Measurements from ENCODE around the gene POLR2H.
"Not testable (repeated sequence)": the region's sequence is repeated elsewhere in the genome, so short reads cannot be mapped to it uniquely, and the experiment has no call there.

Gene POLR2H

DNA sequence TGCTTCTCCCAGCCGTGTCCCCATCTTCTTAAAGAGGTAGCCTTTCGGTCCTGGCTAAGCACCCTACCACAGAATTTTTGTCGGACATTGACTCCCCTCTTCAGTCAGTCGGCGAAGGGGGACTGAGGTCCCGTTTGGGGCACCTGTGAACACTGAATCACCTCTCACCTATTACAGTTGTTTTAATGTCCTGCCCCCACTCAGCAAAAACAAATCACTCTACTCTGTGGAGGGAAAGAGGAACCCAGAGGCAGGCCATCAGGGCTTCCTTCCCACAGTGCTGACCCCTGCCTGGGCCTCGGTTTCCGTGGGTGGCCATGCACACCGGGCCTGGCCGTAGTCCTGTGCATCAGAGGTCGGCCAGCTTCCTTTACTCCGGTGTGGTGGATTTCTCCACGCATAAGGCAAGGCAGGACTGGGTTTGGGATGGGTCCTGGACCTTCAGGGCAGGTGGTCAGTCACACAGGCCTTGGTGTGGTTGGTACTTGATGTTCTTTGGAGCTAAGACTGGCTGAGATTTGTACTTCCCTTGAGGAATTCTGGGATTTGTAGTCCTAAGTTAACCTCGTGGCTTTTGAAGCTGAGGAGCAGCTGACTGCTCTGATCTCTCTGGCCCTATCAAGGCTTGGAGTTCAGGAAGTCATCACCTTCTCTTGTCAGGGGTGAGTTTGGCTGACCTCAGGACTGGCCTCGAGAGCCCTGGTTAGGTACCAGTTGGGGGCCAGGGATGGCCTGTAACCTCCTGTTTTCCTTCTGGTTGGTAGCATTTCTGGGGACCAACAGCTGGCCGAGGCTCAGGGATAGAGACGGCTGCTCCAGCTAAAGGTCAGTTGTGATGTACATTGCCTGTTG lies 24.7 kb upstream of the POLR2H start:
- DNase-seq = no peak

DNA sequence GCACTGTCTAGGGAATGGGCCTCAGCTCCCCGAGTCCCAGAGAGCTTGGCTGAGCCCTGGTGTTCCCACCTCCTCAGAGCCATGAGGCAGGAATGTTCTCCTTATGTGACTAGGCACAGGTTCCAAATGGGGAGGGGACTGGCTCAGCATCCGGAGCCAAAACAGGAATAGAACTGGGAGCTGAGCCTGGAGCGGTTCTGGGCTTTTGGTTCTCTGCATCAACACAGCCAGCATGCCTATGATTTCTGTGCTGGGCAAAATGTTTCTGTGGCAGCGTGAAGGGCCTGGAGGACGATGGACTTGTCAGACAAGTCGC lies 24.2 kb upstream of the POLR2H start, which contains the start of gene FAM131A:
Gene FAM131A, plus strand, starts transcription at position 202 of the 316 bp plus-strand sequence. Its CDS starts 31 bp downstream, at position 233.
- no peak for DNase-seq

DNA sequence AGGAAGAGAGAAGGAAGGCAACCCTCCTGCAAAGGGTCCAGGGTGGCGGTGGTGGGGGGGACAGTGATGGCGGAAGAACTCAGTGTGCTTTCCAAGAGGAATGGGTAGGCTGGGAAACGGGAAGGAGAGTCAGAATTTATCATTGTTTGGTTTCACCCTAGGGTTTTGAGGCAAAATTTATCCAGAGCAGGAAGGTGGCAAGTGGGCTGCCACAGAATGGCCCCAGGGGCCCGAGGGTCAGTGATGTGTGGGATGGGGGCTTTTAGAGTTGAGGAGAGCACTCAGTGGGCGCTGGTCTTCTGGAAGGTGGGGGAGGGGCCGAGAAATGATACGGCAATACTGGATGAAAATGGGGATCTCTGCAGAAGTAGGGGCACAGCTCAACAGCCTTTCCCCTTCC lies 23.5 kb upstream of the POLR2H start:
- DNase-seq = no peak

DNA sequence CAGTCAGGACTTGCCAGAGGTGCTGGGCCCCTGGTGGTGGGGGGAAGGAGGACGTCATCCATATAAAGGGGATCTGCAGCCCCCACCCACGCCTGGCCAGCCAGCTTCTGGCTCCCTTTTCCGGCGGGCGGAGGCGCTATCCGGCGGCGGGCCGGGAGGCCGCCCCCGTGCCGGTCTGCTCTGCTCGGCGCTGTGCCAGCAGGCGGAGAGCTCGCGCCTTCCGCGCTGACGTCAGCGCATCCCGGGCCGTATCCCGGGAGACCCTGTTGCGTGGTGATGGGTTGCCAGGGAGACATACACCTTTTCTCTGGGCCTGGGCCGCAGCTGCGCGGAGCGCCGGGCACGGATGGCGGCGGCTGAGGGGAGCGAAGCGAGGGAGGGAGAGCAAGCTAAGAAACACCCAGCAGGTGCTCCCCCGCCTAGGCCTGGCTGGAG lies 23.0 kb upstream of the POLR2H start:
- no peak for DNase-seq

DNA sequence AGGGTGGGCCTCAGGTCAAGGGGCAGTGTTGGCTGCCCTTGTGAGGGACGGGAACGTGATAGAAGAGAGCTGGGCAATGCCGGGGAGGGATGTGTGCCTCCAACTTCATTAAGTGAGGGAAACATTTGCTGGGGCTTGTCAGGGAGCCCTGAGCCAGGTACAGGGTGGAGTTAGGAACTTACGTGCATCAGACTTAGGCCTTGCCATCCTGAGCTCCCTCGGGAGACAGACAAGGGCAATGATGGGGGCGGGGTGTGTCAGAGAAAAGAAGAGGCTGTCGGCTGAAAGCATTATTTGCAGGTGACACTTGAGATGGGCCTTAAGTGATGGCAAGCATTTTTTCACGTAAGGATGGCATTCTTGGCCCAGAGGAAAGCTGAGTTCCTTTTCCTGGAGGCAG lies 22.5 kb upstream of the POLR2H start:
- DNase-seq = no peak

DNA sequence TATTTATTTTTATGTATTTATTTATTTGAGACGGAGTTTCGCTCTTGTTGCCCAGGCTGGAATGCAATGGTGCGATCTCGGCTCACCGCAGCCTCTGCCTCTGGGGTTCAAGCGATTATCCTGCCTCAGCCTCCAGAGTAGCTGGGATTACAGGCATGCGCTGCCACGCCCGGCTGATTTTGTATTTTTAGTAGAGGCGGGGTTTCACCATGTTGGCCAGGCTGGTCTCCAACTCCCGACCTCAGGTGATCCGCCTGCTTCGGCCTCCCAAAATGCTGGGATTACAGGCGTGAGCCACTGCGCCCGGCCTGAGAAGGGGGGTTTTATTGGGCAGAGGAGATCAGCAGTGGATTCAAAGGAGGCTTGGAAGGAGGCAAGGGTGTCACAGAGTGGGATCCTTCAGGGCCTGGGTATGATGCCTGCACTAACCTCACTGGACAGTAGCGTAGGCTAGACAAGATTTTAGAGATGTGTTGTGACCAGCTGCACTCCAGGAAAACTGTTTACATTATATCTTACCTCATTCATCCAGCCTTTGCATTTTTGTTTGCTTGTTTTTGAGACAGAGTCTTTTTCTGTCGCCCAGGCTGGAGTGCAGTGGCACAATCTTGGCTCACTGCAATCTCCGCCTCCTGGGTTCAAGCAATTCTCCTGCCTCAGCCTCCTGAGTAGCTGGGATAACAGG lies 21.9 kb upstream of the POLR2H start:
- not testable (repeated sequence) for DNase-seq

DNA sequence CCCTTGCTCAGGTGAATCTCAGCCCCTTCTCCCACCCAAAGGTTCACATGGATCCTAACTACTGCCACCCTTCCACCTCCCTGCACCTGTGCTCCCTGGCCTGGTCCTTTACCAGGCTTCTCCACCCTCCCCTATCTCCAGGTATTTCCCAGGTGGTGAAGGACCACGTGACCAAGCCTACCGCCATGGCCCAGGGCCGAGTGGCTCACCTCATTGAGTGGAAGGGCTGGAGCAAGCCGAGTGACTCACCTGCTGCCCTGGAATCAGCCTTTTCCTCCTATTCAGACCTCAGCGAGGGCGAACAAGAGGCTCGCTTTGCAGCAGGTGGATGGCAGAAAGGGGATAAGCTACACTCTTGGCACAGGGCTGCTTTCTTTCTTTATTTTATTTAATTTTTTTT lies 19.6 kb upstream of the POLR2H start:
- no peak for DNase-seq

DNA sequence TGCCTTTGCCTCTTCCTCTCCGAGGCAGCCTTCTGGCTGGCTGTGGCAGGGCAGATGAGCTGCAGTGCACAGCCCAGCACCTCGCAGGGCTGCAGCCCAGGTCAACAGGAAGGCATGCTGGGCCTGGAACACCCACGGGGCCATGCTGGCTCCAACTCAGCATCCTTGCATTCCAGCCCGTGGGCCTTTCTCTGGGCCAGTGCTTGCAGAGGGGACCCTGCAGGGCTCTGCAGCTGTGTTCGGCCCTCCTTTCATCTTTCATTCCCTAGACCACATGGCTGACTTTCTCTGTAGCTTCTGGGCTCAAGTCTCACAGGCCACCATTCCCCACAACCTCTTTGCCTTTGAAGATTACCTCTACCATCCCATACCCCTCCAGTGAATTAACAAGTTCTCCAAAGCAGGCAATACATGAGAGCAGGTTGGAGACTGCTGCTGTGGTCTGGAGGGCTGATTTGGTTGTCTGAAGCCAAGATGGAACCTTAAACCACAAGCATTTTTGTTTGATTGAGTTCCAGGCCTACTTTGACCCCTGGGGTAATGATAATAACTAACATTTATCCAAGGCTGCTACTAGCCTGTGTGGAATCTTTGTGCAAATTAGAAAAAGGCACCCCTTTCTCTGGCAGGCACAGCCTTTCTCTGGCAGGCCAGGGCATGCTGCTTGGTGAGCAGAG lies 18.2 kb upstream of the POLR2H start:
- DNase-seq = no peak

DNA sequence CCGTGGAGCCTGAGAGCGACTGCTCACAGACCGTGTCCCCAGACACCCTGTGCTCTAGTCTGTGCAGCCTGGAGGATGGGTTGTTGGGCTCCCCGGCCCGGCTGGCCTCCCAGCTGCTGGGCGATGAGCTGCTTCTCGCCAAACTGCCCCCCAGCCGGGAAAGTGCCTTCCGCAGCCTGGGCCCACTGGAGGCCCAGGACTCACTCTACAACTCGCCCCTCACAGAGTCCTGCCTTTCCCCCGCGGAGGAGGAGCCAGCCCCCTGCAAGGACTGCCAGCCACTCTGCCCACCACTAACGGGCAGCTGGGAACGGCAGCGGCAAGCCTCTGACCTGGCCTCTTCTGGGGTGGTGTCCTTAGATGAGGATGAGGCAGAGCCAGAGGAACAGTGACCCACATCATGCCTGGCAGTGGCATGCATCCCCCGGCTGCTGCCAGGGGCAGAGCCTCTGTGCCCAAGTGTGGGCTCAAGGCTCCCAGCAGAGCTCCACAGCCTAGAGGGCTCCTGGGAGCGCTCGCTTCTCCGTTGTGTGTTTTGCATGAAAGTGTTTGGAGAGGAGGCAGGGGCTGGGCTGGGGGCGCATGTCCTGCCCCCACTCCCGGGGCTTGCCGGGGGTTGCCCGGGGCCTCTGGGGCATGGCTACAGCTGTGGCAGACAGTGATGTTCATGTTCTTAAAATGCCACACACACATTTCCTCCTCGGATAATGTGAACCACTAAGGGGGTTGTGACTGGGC lies 16.8 kb upstream of the POLR2H start:
- DNase-seq = no peak

DNA sequence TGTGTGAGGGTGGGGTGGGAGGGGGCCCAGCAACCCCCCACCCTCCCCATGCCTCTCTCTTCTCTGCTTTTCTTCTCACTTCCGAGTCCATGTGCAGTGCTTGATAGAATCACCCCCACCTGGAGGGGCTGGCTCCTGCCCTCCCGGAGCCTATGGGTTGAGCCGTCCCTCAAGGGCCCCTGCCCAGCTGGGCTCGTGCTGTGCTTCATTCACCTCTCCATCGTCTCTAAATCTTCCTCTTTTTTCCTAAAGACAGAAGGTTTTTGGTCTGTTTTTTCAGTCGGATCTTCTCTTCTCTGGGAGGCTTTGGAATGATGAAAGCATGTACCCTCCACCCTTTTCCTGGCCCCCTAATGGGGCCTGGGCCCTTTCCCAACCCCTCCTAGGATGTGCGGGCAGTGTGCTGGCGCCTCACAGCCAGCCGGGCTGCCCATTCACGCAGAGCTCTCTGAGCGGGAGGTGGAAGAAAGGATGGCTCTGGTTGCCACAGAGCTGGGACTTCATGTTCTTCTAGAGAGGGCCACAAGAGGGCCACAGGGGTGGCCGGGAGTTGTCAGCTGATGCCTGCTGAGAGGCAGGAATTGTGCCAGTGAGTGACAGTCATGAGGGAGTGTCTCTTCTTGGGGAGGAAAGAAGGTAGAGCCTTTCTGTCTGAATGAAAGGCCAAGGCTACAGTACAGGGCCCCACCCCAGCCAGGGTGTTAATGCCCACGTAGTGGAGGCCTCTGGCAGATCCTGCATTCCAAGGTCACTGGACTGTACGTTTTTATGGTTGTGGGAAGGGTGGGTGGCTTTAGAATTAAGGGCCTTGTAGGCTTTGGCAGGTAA lies 16.0 kb upstream of the POLR2H start:
- no peak for DNase-seq

DNA sequence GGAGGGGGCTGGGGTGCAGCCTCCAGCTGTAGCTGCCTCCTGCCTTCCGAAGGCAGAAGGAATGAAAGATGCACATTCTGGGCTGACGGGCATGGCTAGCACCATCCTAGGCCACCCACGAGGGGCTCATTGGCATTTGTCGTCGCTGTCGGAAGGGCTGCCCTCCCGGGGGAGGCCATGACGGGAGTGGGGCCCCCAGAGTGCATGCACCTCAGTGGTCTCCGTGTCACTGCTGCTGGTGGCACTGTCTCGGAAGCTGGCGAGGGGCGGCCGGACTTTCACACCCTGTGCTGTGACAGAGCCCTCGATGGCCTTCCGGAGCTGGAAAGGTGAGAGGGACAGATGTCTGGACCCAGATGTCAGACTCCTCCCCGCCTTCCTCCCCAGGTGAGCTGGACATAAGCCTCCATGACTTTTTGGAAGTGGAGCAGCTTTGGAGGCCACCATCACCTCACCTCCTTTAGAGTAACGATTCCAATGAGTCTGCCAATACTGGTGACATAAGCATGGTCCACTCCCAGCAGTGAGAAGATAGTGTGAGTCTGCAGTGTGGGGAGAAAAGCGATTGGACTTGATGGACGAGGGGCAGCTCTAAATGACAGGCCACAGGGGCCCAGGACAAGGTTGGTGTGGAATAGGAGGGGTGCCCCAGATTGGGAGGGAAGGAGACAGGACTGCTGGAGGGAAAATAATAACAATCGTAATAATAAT lies 14.9 kb upstream of the POLR2H start:
- DNase-seq = no peak

DNA sequence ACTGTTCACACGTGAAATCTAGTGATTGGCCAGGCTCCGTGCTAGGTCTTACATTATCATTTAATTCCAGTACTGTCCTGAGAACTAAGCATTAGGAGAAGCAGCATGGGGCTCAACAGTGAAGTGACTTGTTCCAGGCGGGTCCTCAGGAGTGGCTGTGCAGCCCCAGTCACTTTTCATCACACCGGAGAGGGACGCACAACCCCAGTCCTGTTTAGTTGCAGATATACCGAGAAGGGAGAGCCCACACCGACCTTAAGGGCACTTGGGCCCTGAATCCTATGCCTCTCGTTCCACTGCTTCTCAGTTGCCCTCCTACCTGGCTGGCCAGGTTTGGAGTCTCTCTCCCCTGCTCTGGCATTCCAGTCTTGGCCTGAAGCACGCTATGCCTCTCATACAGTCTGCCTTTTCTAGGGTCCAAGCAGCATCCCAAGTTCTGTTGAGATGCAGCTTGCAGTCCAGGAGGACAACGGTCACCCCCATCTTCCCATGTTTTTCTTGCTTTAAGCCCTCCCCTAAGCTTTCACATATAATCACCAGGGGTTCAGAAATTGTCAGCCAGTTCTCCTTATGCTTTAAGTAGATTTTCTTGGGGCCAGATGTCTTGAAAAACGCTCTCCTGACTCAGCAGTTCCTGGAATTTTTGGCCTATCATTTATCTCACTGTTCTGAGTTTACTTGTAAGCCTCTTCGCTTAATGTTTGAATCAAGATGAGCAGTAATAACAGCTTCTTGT lies 14.0 kb upstream of the POLR2H start:
- no peak for DNase-seq

DNA sequence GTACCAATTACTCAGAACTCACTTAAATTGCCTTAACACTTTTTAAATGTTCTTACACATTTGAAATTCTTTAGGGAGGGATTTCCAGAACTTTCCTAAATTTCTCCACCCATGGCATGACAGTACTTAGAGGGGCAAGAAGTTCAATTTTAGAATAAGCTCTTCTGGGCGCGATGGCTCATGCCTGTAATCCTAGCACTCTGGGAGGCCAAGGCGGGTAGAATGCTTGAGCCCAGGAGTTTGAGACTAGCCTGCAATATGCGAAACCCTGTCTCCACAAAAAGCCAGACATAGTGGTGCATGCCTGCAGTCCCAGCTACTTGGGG lies 13.5 kb upstream of the POLR2H start:
- DNase-seq = no peak

DNA sequence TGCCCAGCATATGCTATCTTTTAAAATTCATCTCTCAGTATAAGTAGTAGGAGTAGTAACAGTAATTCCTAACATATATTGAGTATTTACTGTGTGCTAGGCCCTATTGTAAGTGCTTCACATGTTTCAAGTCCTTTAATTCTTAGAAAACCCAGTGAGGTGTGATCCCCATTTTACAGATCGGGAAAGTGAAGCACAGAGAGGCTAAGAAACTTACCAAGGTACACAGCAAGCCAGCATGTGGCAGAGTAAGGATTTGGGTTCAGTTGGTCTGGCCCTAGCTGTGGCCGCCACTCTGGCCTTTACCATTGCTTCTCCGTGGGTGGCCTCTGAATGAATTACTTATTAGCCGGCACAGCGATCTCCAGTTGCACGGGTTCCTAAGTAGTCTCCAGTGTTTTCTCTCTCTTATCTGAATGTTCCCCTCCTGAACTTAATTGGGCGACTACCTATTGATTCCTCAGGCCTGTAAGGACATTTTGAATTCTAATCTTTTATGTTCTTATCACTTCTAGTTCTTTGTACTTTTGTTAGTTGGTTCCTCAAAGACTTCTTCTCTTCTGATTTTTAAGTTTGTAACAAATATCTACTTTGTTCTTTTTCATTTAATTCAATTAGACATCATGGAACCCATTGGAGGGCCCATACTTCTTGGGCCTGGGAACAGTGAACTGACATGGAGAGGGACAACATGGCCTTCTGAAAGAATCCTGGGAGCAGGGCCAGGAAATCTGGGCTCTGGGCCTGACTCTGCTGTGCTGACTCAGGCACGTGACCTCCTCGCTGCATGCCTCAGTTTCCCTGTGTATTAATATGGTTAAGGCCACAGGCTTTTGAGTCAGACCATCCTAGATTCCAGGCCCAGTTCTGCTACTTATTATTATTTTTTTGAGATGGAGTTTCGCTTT lies 11.7 kb upstream of the POLR2H start:
- no peak for DNase-seq

DNA sequence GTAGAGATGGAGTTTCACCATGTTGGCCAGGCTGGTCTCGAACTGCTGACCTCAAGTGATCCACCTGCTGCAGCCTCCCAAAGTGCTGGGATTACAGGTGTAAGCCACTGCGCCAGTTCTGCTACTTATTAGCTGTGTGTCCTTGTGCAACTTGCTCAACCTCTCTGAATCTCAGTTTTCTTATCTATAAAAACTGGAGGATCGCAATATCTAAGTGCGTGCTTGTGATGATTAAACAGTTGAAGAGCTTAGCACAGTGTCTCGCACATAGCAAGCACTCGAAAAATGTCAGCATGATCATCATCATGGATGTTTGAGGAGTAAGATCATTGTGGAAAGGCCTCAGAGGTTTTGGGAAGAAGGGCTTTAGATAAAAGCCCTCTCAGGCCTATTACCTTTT lies 10.9 kb upstream of the POLR2H start:
- DNase-seq = no peak

DNA sequence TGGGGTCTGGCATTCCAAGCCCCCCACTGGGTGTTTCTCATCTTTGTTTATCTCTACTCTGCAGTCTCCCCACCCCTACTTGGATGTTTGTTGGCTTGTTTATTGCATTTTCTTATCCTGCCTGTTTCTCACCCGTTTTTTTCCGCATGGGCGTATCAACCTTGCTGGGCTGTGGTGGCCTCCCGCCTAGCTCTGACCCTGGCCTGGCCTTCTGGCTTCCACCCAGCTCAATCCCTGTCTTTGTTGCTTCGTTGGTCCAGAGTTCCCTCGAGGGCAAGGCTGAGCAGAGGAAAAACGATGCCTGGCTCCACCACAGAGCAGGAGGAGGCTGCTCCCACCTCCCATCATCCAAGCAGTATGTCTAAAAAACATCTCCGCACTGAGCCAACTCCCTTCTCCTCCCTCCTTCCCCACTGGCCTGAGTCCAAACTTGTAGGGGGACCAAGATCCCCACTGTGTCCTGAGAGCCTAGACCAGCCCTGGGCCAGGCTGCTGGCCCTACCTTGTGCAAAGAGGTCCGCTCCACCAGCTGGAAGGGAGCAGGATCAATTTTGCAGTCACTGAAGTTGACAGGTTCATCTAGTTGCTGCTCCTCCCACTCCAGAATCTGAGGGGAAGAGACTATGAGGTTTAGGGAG lies 9.9 kb upstream of the POLR2H start:
- DNase-seq = no peak

DNA sequence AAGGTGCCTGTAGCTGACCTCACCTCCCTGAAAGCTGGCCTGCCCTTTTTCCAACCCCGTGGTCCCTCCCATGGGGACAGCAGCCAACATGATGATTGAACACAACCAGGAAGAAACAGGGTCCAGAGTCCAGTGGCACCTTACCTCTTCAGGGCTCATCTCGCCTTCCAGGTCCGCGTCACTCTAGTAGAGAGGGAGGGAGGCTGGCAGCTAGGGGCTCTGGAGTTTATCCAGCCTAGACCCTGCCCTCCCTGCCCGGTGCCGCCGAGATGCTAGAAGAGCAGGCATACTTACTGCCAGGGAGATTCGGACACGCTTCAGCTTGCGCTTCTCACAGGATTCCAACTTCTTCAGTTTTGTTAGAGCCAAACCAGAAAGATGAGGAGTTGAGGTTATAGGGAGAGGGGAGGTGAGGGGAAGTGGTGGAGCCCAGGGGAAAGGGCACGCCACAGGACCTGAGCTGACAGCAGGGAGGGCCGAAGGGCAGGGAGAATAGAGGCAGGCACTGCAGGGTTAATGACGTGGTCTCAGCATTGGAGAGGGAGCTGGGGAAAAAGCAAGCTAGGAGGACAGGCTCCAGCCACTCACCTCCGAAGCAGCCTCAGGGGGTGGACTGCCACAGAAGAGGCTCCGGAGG lies 9.2 kb upstream of the POLR2H start:
- DNase-seq = no peak

DNA sequence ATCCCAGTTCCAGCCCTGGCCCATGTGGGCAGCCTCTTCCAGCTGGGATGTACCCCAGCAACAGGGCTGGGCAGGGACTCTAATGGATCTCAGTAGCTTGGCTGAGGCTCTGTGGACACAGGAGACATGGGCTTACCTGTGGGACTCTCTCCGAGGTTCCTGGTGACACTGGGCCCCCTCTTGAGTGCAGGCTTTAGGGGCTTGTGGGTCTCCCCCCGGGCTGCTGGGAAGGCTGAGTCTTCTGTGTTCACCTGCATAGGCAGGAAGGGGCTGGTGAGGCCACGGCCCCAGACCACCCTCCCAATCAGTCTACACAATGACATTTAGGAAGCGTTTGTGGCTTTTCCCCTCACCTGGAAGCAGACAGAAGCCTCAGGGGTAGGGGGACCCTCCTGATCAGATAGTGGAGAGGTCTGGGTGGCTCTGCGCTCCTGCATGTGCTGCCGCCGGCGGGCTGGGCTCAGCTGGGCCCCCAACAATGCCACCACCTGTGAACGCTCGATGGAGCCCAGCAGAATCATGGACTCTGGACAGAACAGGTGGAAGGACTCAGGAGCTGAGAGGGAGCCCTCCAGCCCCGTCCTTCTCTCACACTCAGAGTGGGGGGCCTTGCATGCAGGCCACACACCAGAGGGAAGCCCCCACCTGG lies 8.5 kb upstream of the POLR2H start:
- no peak for DNase-seq

Data from activated gamma-delta T cell treated with Interleukin-2 at 50 U/mL for 16 hours (primary cell).